Neural cell (in vitro differentiated cells): Measurements from ENCODE around the gene FXN.

ENCODE experiments used
- EZH2 ChIP-seq: fragments of 200-600, 300-800 bp; shearing (Covaris generic), sonication (generic); IDR thresholded peaks from 2 replicates; pipeline ENCODE4 v1.6.1; 2014; ENCODE audit warnings: antibody characterized with exemption, low read length, borderline replicate concordance, mild to moderate bottlenecking; ENCODE audit not compliant: insufficient read depth, poor library complexity, severe bottlenecking
- TAF1 ChIP-seq: IDR thresholded peaks from 2 replicates; pipeline ENCODE4 v1.6.1; 2012; ENCODE audit warnings: low read depth

DNA sequence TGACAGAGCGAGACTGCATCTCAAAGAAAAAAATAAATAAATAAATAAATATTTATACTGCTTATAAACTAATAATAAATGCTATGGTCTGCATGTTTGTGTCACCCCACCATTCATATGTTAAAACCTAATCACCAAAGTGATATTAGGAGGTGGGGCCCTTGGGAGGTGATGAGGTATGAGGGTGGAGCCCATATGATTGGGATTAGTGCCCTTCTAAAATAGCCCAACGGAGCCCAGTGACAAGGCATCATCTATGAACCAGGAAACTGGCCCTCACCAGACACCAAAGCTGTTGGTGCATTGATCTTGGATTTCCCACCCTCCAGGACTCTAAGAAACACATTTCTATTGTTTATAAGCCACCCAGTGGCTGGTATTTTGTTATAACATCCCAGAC lies 5.1 kb downstream of the FXN start:
- TF ChIP-seq EZH2 (no peak), TAF1 (no peak)
